ENCODE measurements around the gene CHMP6.

Gene CHMP6

DNA sequence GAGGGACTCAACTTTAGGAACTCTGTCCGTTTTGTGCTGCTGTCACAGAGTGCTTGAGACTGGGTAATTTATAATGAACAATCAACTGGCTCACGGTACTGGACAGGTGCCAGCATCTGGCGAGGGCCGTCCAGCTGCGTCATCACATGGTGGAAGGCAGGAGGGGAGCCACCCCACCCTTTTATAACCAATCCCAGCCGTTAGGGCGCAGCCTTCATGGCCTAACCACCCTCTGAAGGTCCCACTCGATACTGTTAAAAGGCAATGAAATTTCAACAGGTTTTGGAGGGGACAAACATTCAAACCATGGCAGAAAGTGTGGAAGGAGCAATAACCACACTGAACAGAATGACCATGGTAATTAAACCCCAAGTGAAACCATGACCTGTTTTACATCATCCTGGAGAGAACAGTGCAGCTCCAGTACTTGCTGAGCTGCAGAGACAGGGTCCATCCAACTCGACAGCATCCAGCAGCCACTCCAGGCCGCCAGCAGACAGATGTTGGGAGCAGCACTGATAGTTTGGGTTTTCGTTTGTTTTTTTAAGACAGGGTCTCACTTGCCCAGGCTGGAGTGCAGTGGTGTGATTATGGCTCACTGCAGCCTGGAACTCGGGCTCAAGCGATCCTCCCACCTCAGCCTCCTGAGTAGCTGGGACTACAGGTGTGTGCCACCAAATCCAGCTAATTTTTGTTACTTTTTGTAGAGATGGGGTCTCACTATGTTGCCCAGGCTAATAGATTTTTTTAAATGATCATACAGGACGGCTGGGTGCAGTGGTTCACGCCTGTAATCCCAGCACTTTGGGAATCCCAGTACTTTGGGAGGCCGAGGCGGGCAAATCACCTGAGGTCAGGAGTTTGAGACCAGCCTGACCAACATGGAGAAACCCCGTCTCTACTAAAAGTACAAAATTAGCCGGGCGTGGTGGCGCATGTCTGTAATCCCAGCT, 11.0 kb downstream of the CHMP6 start:
- Histone ChIP-seq H3K4me1 (ENCODE audit: control insufficient read depth, insufficient read depth, low read length, poor library complexity, severe bottlenecking) (peaks cover 11% of the 10 kb centered on the region), H3K4me3 (ENCODE audit: insufficient read depth, low read depth, low read length, poor library complexity, severe bottlenecking) (no peak overlapping the region), H3K9me3 (ENCODE audit: control insufficient read depth, low read length) (no peaks in the 10 kb centered on the region), H3K36me3 (ENCODE audit: control insufficient read depth, insufficient read depth, low read length) (peaks cover 25% of the 10 kb centered on the region), H3K27me3 (replicated peaks; ENCODE audit: control insufficient read depth, insufficient read depth, low read length, poor library complexity, severe bottlenecking) (no peaks in the 10 kb centered on the region), H3K27ac (ENCODE audit: insufficient read depth, low read length, poor library complexity, severe bottlenecking) (no peak overlapping the region)
- DNase-seq, result no peak

DNA sequence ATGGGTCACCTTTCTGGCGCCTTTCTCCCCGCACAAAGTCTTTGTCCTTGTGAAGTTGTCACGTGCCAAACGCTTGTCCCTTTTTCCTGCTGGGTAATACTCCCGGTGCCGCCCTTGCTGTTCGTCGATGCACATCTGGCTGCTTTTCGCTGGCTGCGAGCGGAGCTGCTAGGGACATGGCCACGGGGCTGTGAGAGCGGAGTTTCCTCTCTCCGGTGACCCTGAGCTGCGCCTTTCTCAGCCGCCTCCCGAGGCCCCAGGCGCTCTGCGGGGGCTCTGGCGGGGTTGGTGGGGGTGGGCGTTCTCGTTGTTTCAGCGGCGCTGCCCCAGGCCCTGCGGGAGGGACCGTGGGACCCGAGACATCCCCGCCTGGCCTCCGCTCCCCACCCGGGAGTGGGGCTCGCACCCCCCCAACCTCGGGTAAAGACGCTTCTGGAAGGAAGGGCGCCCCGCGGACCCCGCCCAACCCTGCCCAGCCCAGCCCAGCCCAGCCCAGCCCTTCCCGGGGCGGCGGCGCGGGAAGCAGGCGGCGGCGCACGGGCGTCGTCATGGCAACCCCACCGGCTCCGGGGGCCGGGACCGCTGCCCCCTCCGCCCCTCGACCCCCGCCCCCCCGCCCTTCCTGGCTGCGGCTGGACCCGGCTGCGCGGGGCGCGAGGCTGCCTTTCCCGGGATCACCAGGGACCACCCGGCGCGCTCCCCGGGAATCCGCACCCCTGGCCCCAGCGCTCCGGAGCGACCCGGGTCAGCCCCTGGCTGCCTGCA, 12.3 kb downstream of the CHMP6 start:
- no peaks in the 10 kb centered on the region for H3K9me3 ChIP-seq (ENCODE audit: control insufficient read depth, low read length)
- DNase-seq, result no peak
- no peaks in the 10 kb centered on the region for H3K27me3 ChIP-seq (replicated peaks; ENCODE audit: control insufficient read depth, insufficient read depth, low read length, poor library complexity, severe bottlenecking)
- peak overlapping the region; percentile 39 for H3K4me3 ChIP-seq (ENCODE audit: insufficient read depth, low read depth, low read length, poor library complexity, severe bottlenecking)
- H3K27ac ChIP-seq (ENCODE audit: insufficient read depth, low read length, poor library complexity, severe bottlenecking), result no peak overlapping the region
- peaks cover 13% of the 10 kb centered on the region for H3K36me3 ChIP-seq (ENCODE audit: control insufficient read depth, insufficient read depth, low read length)
- H3K4me1 ChIP-seq (ENCODE audit: control insufficient read depth, insufficient read depth, low read length, poor library complexity, severe bottlenecking), result peaks cover 11% of the 10 kb centered on the region

DNA sequence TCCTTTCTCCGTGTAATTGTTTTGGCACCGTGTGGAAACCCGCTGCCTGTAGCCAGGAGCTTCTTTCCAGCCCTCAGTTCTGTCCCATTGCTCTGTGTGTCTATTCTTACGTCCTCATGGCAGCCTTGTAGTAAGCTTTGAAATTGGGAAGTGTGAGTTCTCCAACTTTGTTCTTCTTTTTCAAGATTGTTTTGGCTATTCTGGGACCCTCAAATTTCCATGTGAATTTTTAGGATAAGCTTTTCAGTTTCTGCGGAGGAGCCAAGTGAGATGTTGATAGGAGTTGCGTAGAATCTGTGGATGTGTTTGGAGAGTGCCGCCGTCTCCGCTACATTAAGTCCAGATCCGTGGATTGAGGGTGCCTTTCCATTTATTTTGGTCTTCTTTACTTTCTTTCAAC, 15.2 kb downstream of the CHMP6 start:
- Histone ChIP-seq H3K4me3 (ENCODE audit: insufficient read depth, low read depth, low read length, poor library complexity, severe bottlenecking) (no peak overlapping the region), H3K36me3 (ENCODE audit: control insufficient read depth, insufficient read depth, low read length) (no peaks in the 10 kb centered on the region), H3K9me3 (ENCODE audit: control insufficient read depth, low read length) (peaks cover 7% of the 10 kb centered on the region), H3K27ac (ENCODE audit: insufficient read depth, low read length, poor library complexity, severe bottlenecking) (no peak overlapping the region), H3K27me3 (replicated peaks; ENCODE audit: control insufficient read depth, insufficient read depth, low read length, poor library complexity, severe bottlenecking) (no peaks in the 10 kb centered on the region), H3K4me1 (ENCODE audit: control insufficient read depth, insufficient read depth, low read length, poor library complexity, severe bottlenecking) (peaks cover 11% of the 10 kb centered on the region)
- no peak for DNase-seq

DNA sequence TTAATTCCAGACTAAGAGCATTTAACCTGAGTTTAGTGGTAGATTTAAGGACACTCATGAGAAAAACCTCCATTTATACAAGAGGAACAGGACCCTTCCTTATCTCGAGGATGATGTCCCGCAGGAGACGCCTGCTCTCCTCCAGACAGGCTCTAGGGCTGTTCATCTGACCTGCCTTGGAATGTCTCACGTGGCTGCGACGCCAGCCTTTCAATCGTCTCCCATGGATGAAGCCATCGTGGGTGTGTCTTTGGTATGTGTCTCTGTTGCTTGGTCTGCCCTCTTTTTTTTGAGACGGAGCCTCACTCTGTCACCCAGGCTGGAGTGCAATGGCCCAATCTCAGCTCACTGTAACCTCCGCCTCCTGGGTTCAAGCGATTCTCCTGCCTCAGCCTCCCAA, 16.5 kb downstream of the CHMP6 start:
- Histone ChIP-seq H3K9me3 (ENCODE audit: control insufficient read depth, low read length) (peaks cover 7% of the 10 kb centered on the region), H3K36me3 (ENCODE audit: control insufficient read depth, insufficient read depth, low read length) (no peaks in the 10 kb centered on the region), H3K4me3 (ENCODE audit: insufficient read depth, low read depth, low read length, poor library complexity, severe bottlenecking) (no peak overlapping the region), H3K27me3 (replicated peaks; ENCODE audit: control insufficient read depth, insufficient read depth, low read length, poor library complexity, severe bottlenecking) (no peaks in the 10 kb centered on the region), H3K27ac (ENCODE audit: insufficient read depth, low read length, poor library complexity, severe bottlenecking) (no peak overlapping the region), H3K4me1 (ENCODE audit: control insufficient read depth, insufficient read depth, low read length, poor library complexity, severe bottlenecking) (peaks cover 11% of the 10 kb centered on the region)
- no peak for DNase-seq

DNA sequence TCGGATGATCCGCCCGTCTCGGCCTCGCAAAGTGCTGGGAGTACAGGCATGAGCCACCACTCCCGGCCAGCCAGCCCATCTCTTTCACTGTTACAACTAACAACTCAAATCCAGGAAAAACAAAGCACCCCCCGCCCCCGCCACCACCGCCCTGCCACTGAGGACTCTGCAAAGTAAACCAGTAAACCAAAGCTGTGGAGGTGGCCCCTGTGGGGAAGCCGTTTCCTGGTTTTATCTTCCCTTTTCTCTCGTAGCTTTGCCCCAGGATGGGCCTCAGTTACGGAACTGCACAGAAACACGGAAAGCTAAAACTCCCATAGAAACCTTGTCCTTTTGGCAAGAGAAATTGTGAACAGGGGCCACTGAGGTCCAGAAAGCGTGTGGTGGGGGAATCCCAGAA, 17.5 kb downstream of the CHMP6 start:
- peaks cover 5% of the 10 kb centered on the region for H3K4me1 ChIP-seq (ENCODE audit: control insufficient read depth, insufficient read depth, low read length, poor library complexity, severe bottlenecking)
- no peak for DNase-seq
- no peak overlapping the region for H3K4me3 ChIP-seq (ENCODE audit: insufficient read depth, low read depth, low read length, poor library complexity, severe bottlenecking)
- H3K9me3 ChIP-seq (ENCODE audit: control insufficient read depth, low read length), result peaks cover 7% of the 10 kb centered on the region
- H3K36me3 ChIP-seq (ENCODE audit: control insufficient read depth, insufficient read depth, low read length), result no peaks in the 10 kb centered on the region
- H3K27ac ChIP-seq (ENCODE audit: insufficient read depth, low read length, poor library complexity, severe bottlenecking), result no peak overlapping the region
- no peaks in the 10 kb centered on the region for H3K27me3 ChIP-seq (replicated peaks; ENCODE audit: control insufficient read depth, insufficient read depth, low read length, poor library complexity, severe bottlenecking)

DNA sequence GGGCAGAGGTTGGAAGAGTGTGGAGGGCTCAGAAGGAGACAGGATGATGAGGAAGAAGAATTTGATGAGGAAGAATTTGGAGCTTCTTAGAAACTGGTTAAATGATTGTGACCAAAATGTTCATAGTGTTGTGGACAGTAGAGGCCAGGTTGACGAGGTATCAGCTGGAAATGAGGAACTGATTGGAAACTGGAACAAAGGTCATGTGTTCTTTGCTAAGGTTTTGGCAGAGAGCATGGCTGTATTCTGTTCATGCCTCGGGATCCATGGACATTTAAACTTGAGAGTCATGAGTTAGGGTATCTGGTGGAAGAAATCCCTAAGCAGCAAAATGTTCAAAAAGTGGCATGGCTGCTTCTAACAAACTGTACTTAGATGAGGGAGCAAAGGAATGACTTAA, 19.3 kb downstream of the CHMP6 start:
- Histone ChIP-seq H3K27me3 (replicated peaks; ENCODE audit: control insufficient read depth, insufficient read depth, low read length, poor library complexity, severe bottlenecking) (no peaks in the 10 kb centered on the region), H3K9me3 (ENCODE audit: control insufficient read depth, low read length) (peaks cover 7% of the 10 kb centered on the region), H3K4me3 (ENCODE audit: insufficient read depth, low read depth, low read length, poor library complexity, severe bottlenecking) (no peak overlapping the region), H3K27ac (ENCODE audit: insufficient read depth, low read length, poor library complexity, severe bottlenecking) (no peak overlapping the region), H3K4me1 (ENCODE audit: control insufficient read depth, insufficient read depth, low read length, poor library complexity, severe bottlenecking) (no peaks in the 10 kb centered on the region), H3K36me3 (ENCODE audit: control insufficient read depth, insufficient read depth, low read length) (no peaks in the 10 kb centered on the region)
- no peak for DNase-seq

DNA sequence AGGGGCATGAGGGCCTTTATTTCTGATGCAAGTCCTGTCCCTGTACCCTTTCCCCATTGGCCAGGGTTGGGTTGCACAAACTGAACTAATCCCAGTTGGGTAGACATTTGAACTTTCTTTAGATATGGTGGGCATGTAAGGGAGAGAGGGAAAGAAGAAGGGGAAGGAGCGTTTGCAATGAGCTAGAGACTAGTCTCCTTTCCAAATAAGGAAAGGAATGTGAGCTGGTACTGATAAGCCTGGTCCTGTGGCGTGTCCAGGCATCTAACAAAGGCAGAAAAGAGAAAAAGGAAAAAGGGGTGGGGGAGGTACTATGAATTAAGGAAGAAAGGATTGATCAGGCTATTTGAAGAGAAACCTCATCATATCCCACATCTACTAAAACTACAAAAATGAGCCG, 20.3 kb downstream of the CHMP6 start:
- H3K27ac ChIP-seq (ENCODE audit: insufficient read depth, low read length, poor library complexity, severe bottlenecking), result no peak overlapping the region
- no peak overlapping the region for H3K4me3 ChIP-seq (ENCODE audit: insufficient read depth, low read depth, low read length, poor library complexity, severe bottlenecking)
- H3K4me1 ChIP-seq (ENCODE audit: control insufficient read depth, insufficient read depth, low read length, poor library complexity, severe bottlenecking), result no peaks in the 10 kb centered on the region
- H3K36me3 ChIP-seq (ENCODE audit: control insufficient read depth, insufficient read depth, low read length), result no peaks in the 10 kb centered on the region
- H3K27me3 ChIP-seq (replicated peaks; ENCODE audit: control insufficient read depth, insufficient read depth, low read length, poor library complexity, severe bottlenecking), result no peaks in the 10 kb centered on the region
- peaks cover 7% of the 10 kb centered on the region for H3K9me3 ChIP-seq (ENCODE audit: control insufficient read depth, low read length)
- DNase-seq, result no peak

DNA sequence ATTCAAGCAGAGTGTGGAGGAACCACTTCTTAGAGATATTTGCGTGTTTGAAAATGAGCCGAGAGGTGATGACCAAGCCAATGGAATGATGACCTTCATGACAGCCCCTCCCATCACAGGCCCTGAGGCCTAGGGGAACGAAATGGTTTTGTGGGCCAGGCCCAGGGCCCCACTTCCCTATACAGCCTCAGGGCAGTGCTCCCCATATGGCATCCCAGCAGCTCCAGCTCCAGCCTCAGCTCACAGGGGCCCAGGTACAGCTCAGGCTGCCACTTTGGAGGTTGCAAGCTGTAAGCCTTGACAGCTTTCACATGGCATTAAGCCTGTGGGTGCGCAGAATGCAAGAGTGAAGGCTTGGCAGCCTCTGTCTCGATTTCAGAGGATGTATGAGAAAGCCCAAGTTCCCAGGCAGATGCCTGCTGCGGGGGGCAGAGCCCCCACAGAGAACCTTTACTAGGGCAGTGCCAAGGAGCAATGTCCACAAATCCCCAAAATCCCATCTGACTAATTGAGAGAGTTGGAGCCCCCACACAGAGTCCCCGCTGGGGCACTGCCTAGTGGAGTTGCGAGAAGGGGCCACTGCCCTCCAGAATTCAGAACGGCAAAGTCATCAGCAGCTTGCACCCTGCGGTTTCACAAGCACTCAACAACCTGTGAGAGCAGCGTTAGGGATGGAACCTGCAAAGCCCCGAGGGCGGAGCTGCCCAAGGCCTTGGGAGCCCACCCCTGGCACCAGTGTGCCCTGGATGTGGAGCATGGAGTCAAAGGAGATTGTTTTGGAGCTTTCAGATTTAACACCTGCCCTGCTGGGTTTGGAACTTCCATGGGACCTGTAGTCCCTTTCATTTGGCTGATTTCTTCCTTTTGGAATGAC, 21.2 kb downstream of the CHMP6 start:
- no peak for DNase-seq
- Histone ChIP-seq H3K27ac (ENCODE audit: insufficient read depth, low read length, poor library complexity, severe bottlenecking) (no peak overlapping the region), H3K36me3 (ENCODE audit: control insufficient read depth, insufficient read depth, low read length) (no peaks in the 10 kb centered on the region), H3K4me1 (ENCODE audit: control insufficient read depth, insufficient read depth, low read length, poor library complexity, severe bottlenecking) (peaks cover 7% of the 10 kb centered on the region), H3K9me3 (ENCODE audit: control insufficient read depth, low read length) (peaks cover 7% of the 10 kb centered on the region), H3K4me3 (ENCODE audit: insufficient read depth, low read depth, low read length, poor library complexity, severe bottlenecking) (no peak overlapping the region), H3K27me3 (replicated peaks; ENCODE audit: control insufficient read depth, insufficient read depth, low read length, poor library complexity, severe bottlenecking) (no peaks in the 10 kb centered on the region)

DNA sequence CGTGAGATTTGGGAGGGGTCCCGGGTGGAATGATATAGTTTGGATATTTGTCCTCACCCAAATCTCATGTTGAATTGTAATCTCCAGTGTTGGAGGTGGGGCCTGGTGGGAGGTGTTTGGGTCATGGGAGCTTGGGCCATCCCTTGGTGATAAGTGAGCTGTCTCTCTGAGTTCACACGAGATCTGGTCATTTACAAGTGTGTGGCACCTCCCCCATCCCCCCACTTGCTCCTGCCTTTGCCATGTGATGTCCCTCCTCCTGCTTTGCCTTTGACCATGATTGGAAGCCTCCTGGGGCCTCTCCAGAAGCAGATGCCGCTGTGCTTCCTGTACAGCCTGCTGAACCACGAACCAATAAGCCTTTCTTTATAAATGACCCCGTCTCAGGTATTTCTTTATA, 22.0 kb downstream of the CHMP6 start:
- no peak overlapping the region for H3K4me3 ChIP-seq (ENCODE audit: insufficient read depth, low read depth, low read length, poor library complexity, severe bottlenecking)
- DNase-seq, result no peak
- H3K4me1 ChIP-seq (ENCODE audit: control insufficient read depth, insufficient read depth, low read length, poor library complexity, severe bottlenecking), result peaks cover 11% of the 10 kb centered on the region
- H3K9me3 ChIP-seq (ENCODE audit: control insufficient read depth, low read length), result peaks cover 7% of the 10 kb centered on the region
- no peaks in the 10 kb centered on the region for H3K27me3 ChIP-seq (replicated peaks; ENCODE audit: control insufficient read depth, insufficient read depth, low read length, poor library complexity, severe bottlenecking)
- H3K27ac ChIP-seq (ENCODE audit: insufficient read depth, low read length, poor library complexity, severe bottlenecking), result no peak overlapping the region
- no peaks in the 10 kb centered on the region for H3K36me3 ChIP-seq (ENCODE audit: control insufficient read depth, insufficient read depth, low read length)
